WERI-Rb-1 (cell line): ENCODE measurements around the gene CEP290.

Experiments used
- DNase-seq: peaks from one replicate; pipeline ENCODE4 v3.0.0-alpha.2; 2020
- H3K27ac ChIP-seq: fragments of 250-450 bp; sonication (Bioruptor Pico); 2 replicates; pipeline ENCODE4 v1.5.1; 2020; ENCODE audit warnings: mild to moderate bottlenecking, moderate library complexity
- H3K27me3 ChIP-seq: fragments of 250-450 bp; sonication (Bioruptor Pico); 2 replicates; pipeline ENCODE4 v1.5.1; 2021; ENCODE audit warnings: mild to moderate bottlenecking, low read depth, moderate library complexity; ENCODE audit not compliant: insufficient read depth, severe bottlenecking
- H3K36me3 ChIP-seq: fragments of 250-450 bp; sonication (Bioruptor Pico); 2 replicates; pipeline ENCODE4 v1.5.1; 2020; ENCODE audit warnings: mild to moderate bottlenecking, moderate library complexity
- H3K4me3 ChIP-seq: 2 replicates; pipeline ENCODE4 v1.5.1; 2011; ENCODE audit warnings: low read depth, mild to moderate bottlenecking, control low read depth, low read length
- H3K9me3 ChIP-seq: fragments of 250-450 bp; sonication (Bioruptor Pico); 2 replicates; pipeline ENCODE4 v1.5.1; 2021; ENCODE audit warnings: mild to moderate bottlenecking, moderate library complexity; ENCODE audit not compliant: severe bottlenecking
- TF ChIP-seq, protein P1 (sequence below): IDR thresholded peaks from 2 replicates; pipeline ENCODE4 v1.5.1; 2011; ENCODE audit warnings: low read depth, mild to moderate bottlenecking, control low read depth, inconsistent platforms, low read length

The CEP290 gene

DNA sequence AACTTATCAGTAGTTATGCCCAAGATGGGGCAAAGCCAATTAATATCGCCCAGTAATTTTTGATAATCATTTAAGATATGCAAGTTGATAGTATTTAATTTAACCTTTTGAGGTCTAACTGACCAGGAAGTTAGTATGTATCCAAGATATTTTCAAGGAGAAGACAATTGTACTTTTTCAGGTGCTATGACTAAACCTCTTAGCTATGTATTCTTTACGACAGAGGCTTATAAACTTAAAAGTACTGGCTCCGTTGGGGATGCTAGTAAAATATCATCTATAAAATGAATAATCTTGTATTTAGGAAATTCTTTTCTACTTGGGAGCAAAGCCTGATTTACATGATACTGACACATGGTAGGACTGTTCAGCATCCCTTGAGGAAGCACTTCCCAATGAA is 40.5 kb upstream of the CEP290 start:
- DNase-seq, result no peak
- TF ChIP-seq, protein P1, sequence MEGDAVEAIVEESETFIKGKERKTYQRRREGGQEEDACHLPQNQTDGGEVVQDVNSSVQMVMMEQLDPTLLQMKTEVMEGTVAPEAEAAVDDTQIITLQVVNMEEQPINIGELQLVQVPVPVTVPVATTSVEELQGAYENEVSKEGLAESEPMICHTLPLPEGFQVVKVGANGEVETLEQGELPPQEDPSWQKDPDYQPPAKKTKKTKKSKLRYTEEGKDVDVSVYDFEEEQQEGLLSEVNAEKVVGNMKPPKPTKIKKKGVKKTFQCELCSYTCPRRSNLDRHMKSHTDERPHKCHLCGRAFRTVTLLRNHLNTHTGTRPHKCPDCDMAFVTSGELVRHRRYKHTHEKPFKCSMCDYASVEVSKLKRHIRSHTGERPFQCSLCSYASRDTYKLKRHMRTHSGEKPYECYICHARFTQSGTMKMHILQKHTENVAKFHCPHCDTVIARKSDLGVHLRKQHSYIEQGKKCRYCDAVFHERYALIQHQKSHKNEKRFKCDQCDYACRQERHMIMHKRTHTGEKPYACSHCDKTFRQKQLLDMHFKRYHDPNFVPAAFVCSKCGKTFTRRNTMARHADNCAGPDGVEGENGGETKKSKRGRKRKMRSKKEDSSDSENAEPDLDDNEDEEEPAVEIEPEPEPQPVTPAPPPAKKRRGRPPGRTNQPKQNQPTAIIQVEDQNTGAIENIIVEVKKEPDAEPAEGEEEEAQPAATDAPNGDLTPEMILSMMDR, result no peak
- no peak overlapping the region for H3K4me3 ChIP-seq
- H3K27ac ChIP-seq, result no peak overlapping the region
- H3K27me3 ChIP-seq, result no peaks in the 10 kb centered on the region
- H3K36me3 ChIP-seq, result 0 out of 2 replicates have a peak, but pooled peaks cover 6% of the 10 kb centered on the region
- no peaks in the 10 kb centered on the region for H3K9me3 ChIP-seq

DNA sequence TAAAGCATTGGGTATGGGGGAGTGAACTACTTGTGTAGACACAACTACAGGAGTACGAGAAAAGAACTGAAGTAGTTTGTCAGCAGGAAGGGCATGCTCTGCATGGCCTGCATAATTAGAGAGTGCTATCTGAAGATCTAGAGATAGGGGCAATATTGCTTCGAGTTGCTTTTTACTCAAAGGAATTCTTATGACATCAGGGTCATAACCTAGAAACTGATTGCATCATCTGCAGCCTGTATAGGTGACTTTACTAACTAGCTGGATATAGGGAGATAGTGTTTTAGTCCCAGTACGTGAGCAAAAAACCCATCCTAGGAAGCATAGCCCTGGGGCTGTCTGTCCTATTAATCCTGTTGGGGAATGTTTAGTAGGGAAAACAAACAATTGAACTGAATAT is 40.0 kb upstream of the CEP290 start:
- Histone ChIP-seq H3K27ac (no peak overlapping the region), H3K36me3 (0 out of 2 replicates have a peak, but pooled peaks cover 6% of the 10 kb centered on the region), H3K4me3 (no peak overlapping the region), H3K9me3 (no peaks in the 10 kb centered on the region), H3K27me3 (no peaks in the 10 kb centered on the region)
- DNase-seq, result no peak
- TF ChIP-seq, protein P1, result no peak

GRCh38 chr12:88179436-88180014 is 37.6 kb upstream of the CEP290 start:
- peaks cover 8% of the 10 kb centered on the region; the same call in 1 of the 2 replicates for H3K36me3 ChIP-seq
- TF ChIP-seq, protein P1, result no peak

DNA sequence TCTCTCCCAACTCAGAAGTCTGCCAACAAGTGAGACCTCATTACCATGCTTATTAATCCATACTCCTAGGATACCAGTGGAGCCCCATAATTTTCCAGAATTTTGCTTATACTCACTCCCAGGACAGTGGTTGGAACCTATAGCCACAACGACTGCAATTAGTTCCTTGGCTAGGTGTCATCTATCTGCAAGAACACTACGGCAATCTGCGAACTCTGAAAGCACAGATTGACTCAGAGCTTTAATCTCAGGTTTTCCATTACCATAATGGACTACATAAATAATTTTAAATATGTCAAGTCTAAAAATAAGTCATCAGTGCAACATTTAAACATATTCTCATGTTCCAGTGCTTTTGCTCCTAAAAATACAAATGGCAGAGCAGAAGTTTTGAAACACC is 33.7 kb upstream of the CEP290 start:
- Histone ChIP-seq H3K4me3 (no peak overlapping the region), H3K36me3 (peaks cover 19% of the 10 kb centered on the region; the same call in 1 of the 2 replicates), H3K9me3 (no peaks in the 10 kb centered on the region), H3K27ac (no peak overlapping the region), H3K27me3 (no peaks in the 10 kb centered on the region)
- DNase-seq, result no peak
- TF ChIP-seq, protein P1, result no peak

More at GRCh38 chr12:88179436-88180014, 37.6 kb upstream of the CEP290 start:
- H3K4me3 ChIP-seq, result no peak overlapping the region
- no peaks in the 10 kb centered on the region for H3K27me3 ChIP-seq
- no peak for DNase-seq
- no peak overlapping the region for H3K27ac ChIP-seq
- no peaks in the 10 kb centered on the region for H3K9me3 ChIP-seq

- TF ChIP-seq, protein P1, result no peak
- no peak overlapping the region for H3K27ac ChIP-seq
- H3K27me3 ChIP-seq, result no peaks in the 10 kb centered on the region
- peaks cover 18% of the 10 kb centered on the region; the same call in 1 of the 2 replicates for H3K36me3 ChIP-seq
- no peaks in the 10 kb centered on the region for H3K9me3 ChIP-seq
- no peak overlapping the region for H3K4me3 ChIP-seq
- DNase-seq, result no peak
Observed at GRCh38 chr12:88172844-88173407, 31.0 kb upstream of the CEP290 start.
